Measurements from ENCODE around the gene STH. TPM values are rescaled to one million over a fixed set of nuclear protein-coding genes. Genes with fewer than 3 reads are reported as not detected.

Gene STH
- polyA plus RNA-seq, 4 donors, result 0.35 TPM; not detected in 3

DNA sequence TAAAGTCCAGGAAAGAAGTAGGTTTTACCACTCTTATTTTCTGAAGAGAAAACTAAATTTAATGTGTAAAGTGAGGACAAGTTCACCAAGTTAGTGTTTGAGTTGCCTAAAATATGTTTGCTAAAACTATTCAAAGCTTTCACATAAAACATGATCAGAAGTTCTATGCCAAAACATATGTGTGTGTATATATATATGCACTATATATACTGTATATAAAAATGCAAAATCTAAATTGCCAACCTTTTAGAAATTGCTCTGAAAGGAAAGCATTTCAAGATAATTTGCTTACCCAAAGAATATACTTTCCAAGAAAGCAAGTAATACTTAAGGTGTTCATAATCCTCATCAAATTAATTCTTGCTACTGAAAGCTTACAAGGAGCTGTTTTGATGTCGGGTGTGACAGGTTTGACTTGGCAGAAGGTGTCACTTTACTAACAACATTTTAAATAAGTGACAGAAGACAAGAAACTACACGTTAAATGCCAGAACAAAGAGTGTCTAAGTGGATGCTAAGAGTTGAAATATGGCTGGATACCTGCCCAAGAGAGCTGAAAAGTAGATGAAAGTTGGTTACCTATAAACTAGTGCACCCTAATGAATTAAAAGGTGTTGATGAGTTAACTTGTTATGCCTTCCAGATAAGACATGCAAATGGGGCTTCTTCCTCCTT is 32.3 kb upstream of the STH start:
- DNase-seq (ENCODE audit: low read depth in 4 of 4, low spot score in 2 of 4), result no peak

- no peak for DNase-seq (ENCODE audit: low read depth in 4 of 4, low spot score in 2 of 4)
Observed at GRCh38 chr17:45967378-45967777, 31.7 kb upstream of the STH start.

GRCh38 chr17:45968732-45969131 is 30.3 kb upstream of the STH start:
- DNase-seq (ENCODE audit: low read depth in 4 of 4, low spot score in 2 of 4), result no peak

DNA sequence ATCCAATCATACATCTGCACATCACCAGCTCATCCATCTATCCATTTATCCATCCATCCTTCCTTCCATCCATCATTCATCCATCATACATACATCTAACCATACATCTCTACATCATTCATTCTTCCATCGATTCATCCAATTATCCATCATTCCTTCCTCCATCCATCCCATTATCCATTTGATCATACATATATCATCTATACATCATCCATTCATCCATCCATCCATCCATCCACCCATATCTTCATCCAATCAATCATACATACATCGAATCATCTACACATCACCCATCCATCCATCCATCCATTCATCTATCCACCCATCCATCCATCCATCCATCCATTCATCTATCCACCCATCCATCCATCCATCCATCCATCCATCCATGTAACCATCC is 29.3 kb upstream of the STH start:
- no peak for DNase-seq (ENCODE audit: low read depth in 4 of 4, low spot score in 2 of 4)

DNA sequence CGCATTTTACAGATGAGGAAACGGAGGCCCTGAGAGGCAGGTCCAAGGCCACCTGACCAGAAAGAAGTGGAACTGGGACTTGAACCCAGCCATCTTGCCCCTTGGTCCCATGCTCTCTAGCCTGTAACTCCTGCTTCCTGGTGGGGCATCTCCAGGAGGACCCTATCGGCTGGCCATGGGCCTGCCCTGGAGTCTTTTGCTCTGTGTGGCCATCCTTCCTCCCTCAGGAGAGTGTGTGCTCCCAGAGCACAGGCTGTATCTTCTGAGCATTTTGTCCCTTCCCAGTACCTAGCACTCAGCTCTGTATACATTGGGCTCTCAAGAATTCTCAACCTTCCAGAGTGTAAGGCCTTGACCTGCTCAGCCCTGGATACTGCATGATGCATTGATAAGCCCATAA is 28.4 kb upstream of the STH start:
- DNase-seq (ENCODE audit: low read depth in 4 of 4, low spot score in 2 of 4), result no peak

DNA sequence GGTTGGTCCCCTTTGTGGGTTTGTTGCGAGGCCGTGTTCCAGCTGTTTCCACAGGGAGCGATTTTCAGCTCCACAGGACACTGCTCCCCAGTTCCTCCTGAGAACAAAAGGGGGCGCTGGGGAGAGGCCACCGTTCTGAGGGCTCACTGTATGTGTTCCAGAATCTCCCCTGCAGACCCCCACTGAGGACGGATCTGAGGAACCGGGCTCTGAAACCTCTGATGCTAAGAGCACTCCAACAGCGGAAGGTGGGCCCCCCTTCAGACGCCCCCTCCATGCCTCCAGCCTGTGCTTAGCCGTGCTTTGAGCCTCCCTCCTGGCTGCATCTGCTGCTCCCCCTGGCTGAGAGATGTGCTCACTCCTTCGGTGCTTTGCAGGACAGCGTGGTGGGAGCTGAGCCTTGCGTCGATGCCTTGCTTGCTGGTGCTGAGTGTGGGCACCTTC is 27.3 kb upstream of the STH start:
- DNase-seq (ENCODE audit: low read depth in 4 of 4, low spot score in 2 of 4), result no peak

DNA sequence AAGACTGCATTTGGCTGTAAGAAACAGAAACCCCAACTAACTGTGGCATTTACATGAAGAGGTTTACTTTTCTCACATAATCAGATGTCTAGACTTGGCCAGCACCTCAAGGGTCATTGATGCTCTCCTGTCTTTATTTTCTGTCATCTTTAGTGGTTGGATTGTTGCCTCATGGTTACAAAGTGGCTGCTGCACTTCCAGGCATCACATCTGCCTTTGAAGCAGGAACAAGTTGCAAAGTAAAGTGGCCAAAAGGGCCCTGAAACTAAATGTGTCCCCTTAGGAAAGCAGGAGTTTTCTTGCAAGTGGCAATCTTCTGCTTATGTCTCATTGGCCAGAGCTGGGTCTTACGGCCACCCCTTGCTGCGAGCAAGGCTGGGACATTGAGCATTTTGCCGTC is 26.5 kb upstream of the STH start:
- no peak for DNase-seq (ENCODE audit: low read depth in 4 of 4, low spot score in 2 of 4)

DNA sequence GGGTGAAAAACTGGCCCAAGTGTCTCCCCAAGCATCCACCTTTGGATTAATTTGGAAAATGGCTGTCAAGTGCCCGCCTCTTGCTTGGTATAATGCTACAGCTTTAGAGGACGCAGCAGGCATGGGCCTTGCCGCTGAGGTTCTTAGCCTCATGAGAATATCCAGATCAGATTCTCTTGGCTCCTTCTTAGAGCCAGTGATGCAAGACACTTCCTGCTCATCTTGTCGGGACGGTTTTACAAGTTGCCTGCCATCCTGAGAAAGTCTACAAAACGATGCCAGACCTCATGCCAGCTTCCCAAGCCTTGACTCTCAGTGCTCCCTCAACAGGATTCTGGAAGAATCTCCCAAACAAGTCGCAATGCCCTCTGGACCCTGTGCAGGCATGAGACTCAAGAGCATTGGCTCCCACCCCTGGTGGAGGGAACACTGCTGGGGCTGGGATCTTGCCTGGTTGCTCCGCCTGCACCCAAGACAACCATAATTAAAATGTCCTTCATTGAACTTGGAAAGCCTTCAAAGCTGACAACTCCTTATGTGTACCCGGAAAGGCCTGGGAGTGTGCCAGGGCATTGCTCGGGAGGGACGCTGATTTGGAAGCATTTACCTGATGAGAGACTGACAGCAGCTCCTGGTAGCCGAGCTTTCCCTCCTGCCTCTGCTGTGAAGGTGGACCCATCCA is 25.8 kb upstream of the STH start:
- DNase-seq (ENCODE audit: low read depth in 4 of 4, low spot score in 2 of 4), result no peak

DNA sequence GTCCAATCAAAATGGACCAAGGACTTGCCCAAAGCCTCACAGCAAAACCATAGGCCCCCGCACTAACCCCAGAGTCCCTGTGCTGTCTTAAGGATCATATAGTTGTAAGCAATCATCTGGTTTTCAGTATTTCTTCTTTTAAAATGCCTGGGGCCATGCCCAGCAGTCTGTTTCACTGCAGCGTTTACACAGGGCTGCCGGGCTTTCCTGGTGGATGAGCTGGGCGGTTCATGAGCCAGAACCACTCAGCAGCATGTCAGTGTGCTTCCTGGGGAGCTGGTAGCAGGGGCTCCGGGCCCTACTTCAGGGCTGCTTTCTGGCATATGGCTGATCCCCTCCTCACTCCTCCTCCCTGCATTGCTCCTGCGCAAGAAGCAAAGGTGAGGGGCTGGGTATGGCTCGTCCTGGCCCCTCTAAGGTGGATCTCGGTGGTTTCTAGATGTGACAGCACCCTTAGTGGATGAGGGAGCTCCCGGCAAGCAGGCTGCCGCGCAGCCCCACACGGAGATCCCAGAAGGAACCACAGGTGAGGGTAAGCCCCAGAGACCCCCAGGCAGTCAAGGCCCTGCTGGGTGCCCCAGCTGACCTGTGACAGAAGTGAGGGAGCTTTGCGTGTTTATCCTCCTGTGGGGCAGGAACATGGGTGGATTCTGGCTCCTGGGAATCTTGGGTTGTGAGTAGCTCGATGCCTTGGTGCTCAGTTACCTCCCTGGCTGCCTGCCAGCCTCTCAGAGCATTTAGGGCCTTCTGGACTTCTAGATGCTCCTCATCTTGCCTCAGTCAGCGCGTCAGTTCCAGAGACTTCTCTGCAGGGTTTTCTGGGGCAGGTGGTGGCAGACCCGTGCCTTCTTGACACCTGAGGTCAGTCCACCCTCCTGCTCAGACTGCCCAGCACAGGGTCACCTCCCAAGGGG is 24.8 kb upstream of the STH start:
- DNase-seq (ENCODE audit: low read depth in 4 of 4, low spot score in 2 of 4), result no peak

GRCh38 chr17:45974916-45975630 is 24.0 kb upstream of the STH start:
- DNase-seq (ENCODE audit: low read depth in 4 of 4, low spot score in 2 of 4), result no peak

DNA sequence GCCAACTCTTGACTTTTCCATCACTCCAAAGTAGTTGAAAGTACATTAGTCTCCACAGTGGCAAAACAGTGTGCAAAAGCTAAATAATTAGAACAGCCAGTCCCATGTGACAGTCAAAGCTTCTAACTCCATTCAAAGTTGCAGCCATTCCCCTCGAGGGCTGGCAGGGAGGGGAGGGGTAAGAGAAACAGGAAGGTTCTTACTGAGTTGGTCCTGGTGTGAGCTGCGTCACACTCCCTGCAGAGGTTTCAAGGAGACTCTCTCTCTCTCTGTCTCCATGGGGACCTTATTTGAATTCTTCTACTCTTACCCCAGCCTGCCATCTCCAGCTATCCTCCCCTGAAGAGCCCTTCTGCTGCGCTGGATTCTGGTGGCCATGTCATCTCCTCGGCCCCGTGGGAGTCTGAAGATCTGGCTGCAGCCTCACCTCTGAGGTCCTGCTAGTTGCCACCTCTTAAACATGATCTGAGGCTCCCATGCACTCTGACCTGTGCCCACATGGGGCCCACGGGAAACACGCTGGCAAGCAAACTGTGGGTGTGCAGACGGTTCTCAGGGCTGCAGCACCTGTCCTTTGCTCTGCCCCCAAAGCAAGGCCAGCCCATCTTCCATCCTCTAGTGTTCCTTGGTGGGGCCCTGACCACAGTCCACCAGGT is 23.3 kb upstream of the STH start:
- no peak for DNase-seq (ENCODE audit: low read depth in 4 of 4, low spot score in 2 of 4)

DNA sequence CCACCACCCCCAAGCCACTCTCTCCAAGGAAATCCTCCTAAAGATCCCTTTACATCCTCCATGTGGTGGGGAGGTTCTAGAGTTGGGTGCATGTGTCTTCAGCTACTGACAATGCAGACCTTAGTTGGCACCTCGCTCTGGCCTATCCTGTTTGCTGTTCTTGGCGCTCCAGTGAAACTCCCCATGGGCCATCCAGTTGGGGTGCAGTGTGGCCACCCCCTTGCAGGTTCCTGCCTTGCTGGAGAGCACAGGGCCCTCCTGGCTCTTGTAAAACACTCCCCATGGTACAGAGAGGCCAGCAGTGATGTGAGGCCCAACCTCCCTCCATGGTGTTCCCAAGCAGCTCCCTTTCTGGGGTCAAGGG is 22.7 kb upstream of the STH start:
- DNase-seq (ENCODE audit: low read depth in 4 of 4, low spot score in 2 of 4), result no peak

DNA sequence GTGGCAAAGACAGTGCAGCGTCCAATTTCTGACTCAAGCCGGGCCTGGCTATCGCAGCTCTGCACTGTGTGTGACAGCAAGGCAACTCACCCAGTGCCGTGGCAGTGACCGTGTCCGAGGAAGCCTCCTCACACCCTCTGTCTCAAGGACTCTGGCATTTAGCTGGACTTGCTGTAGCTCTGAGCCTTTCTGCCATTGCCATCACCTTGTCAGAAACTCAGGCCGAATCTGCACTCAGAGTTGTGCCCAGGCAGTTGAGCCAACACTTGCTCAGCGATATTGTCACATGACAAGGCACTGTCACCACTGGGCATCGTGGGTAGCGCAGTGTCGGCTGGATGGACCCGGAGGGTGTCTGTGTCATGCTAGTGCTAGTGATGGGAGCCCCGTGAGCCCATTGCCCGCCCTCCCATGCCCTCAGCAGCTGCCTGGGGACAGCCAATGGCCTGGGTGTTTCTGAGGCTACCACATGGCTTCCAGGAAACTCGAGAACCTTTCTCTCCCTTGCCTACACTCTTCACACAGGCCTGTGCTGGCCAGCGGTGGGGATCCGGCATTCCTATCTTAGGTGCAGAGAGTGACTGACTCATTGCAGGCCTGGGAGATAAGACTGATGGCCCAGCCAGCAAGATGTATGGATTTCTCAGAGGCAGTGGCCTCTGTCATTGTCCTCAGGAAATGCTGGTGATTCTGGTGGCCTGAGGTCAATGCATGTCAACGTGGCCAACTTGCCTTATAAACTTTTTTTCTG is 22.1 kb upstream of the STH start:
- DNase-seq (ENCODE audit: low read depth in 4 of 4, low spot score in 2 of 4), result no peak

- no peak for DNase-seq (ENCODE audit: low read depth in 4 of 4, low spot score in 2 of 4)
Observed at GRCh38 chr17:45977506-45977824, 21.6 kb upstream of the STH start.

DNA sequence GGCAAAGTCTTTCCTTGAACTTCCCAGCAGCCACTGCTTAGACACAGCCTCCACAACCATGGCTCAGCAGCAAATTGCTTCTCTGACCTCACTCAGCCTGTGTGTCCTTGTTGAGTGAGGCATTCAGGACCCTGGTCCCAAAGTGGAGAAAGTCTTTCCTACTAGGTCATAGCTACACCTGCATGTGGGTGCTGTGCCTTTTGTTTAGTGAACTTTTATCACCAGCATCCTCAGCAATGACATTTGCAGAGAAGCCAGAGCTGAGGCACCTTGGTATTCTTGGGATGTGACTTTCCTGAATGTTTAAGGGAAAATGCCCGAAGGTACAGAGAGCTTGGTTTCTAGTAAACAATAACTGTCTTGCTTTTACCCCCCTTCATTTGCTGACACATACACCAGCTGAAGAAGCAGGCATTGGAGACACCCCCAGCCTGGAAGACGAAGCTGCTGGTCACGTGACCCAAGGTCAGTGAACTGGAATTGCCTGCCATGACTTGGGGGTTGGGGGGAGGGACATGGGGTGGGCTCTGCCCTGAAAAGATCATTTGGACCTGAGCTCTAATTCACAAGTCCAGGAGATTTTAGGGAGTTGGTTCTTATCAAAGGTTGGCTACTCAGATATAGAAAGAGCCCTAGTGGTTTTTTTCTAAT is 20.9 kb upstream of the STH start:
- DNase-seq (ENCODE audit: low read depth in 4 of 4, low spot score in 2 of 4), result no peak

GRCh38 chr17:45979137-45979536 is 19.9 kb upstream of the STH start:
- DNase-seq (ENCODE audit: low read depth in 4 of 4, low spot score in 2 of 4), result no peak

GRCh38 chr17:45980855-45981254 is 18.2 kb upstream of the STH start:
- DNase-seq (ENCODE audit: low read depth in 4 of 4, low spot score in 2 of 4), result no peak

- DNase-seq (ENCODE audit: low read depth in 4 of 4, low spot score in 2 of 4), result no peak
Observed at GRCh38 chr17:45981306-45981705, 17.7 kb upstream of the STH start.
